BJ (cell line): ENCODE data around the gene RIMBP2. TPM values are rescaled to one million over a fixed set of nuclear protein-coding genes. Genes with fewer than 3 reads are reported as not detected.

Experiments
- CTCF ChIA-PET: fragments of 350-600 bp; formaldehyde crosslinking; extraction: SDS; loops from one replicate; lab custom pipeline; 2021; ENCODE audit warnings: antibody characterized with exemption, inconsistent platforms; lab: Yijun Ruan, JAX
- POLR2A ChIA-PET: fragments of 300-600 bp; sonication (Branson Sonifier 250); formaldehyde crosslinking; extraction: SDS; loops from one replicate; lab custom pipeline; 2021; ENCODE audit warnings: antibody characterized with exemption; lab: Charles Lee
- DNase-seq: peaks from one replicate; pipeline ENCODE4 v3.0.0-alpha.2; 2011; ENCODE audit warnings: low read depth
- H3K27me3 ChIP-seq: 2 replicates; pipeline ENCODE4 v1.6.0; 2011; ENCODE audit warnings: low read length; ENCODE audit not compliant: control insufficient read depth, insufficient read depth
- H3K36me3 ChIP-seq: 2 replicates; pipeline ENCODE4 v1.5.1; 2011; ENCODE audit warnings: low read length; ENCODE audit not compliant: control insufficient read depth, insufficient read depth
- H3K4me3 ChIP-seq: 2 replicates; pipeline ENCODE4 v1.5.1; 2011; ENCODE audit warnings: low read depth, mild to moderate bottlenecking, control low read depth, low read length
- polyA plus RNA-seq: library from polyadenylated mRNA; depleted of rRNA; stranded (reverse); fragments of >200 nt; gene quantifications from 2 replicates; pipeline ENCODE4 v1.2.3, GENCODE V29; 2011
- TF ChIP-seq, protein P1 (sequence below): IDR thresholded peaks from 2 replicates; pipeline ENCODE4 v1.5.1; 2011; ENCODE audit warnings: low read depth, mild to moderate bottlenecking, control low read depth, inconsistent platforms, low read length, moderate library complexity; ENCODE audit not compliant: insufficient read depth

Gene RIMBP2
- polyA plus RNA-seq, 1 experiment = 0.05 TPM

DNA sequence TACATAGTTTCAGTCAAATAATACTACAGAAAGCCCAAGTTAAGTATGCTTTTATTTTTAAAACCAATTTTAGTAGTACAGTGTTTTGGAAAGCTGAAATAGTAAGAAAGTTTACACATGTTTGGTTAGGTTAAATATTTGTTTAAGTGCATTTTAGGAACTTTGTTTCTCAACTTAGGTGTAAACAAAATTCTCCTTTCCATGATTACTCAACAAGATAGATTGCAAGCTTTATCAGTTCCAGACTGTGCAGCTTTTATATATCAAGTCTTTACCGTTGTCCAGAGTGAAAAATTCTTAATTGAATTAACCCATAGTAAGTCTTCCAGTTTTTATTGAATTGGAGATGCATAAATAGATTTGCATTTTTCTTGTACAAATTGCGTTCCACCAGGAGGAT, 333.3 kb downstream of the RIMBP2 start:
- ChIA-PET POLR2A (no interaction called here), CTCF (no interaction called here)
- TF ChIP-seq, protein P1, sequence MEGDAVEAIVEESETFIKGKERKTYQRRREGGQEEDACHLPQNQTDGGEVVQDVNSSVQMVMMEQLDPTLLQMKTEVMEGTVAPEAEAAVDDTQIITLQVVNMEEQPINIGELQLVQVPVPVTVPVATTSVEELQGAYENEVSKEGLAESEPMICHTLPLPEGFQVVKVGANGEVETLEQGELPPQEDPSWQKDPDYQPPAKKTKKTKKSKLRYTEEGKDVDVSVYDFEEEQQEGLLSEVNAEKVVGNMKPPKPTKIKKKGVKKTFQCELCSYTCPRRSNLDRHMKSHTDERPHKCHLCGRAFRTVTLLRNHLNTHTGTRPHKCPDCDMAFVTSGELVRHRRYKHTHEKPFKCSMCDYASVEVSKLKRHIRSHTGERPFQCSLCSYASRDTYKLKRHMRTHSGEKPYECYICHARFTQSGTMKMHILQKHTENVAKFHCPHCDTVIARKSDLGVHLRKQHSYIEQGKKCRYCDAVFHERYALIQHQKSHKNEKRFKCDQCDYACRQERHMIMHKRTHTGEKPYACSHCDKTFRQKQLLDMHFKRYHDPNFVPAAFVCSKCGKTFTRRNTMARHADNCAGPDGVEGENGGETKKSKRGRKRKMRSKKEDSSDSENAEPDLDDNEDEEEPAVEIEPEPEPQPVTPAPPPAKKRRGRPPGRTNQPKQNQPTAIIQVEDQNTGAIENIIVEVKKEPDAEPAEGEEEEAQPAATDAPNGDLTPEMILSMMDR = no peak
- Histone ChIP-seq H3K36me3 (no peaks in the 10 kb centered on the region), H3K4me3 (no peak overlapping the region), H3K27me3 (no peaks in the 10 kb centered on the region)
- DNase-seq = no peak

DNA sequence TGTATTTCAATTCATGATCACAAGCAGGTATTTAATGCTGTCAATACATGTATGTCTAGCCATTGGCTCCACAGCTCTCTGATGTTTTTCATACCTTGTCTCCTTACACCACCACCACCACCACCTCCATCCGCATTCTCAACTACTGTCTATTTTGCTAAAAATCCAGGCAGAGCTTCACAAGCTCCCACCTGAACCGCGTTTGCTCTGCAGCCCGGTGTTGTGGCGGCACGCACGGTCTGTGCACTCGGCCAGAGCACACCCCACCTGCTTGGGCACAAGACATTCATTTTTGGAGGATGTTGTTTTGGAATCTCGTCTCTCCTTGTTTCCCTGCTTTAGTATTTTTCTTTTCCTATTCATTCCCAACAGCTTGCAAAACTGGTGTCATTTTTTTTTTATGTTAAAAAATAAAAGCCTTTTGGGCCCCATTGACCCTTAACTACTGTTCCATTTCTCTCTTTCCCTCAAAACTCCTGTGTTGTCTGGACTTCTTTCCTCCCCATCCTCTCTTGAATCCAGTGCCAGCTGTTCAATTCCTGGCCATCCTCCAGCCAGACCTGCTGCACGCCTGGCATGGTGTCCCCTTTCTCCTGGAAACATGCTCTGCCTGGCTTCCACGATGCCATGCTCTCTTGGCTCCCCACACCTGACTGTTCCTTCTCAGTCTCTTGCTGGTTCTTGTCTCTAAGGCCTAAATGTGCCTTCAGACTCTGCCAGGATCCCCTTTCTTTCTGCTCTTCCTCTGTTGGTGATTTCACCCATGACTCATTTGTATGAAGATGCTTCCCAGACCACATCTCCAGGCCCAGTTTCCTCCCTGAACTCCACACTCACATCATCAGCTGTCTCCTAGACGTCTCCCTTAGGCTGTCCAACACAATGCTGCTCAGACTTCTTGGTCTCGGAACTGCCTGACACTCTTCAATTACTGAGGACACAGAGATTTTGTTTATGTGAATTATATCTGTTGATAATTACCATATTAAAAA, 340.5 kb downstream of the RIMBP2 start:
- H3K27me3 ChIP-seq = no peaks in the 10 kb centered on the region
- no peaks in the 10 kb centered on the region for H3K36me3 ChIP-seq
- H3K4me3 ChIP-seq = no peak overlapping the region
- DNase-seq = no peak
- TF ChIP-seq, protein P1 = no peak
- ChIA-PET CTCF (no interaction called here), POLR2A (no interaction called here)

DNA sequence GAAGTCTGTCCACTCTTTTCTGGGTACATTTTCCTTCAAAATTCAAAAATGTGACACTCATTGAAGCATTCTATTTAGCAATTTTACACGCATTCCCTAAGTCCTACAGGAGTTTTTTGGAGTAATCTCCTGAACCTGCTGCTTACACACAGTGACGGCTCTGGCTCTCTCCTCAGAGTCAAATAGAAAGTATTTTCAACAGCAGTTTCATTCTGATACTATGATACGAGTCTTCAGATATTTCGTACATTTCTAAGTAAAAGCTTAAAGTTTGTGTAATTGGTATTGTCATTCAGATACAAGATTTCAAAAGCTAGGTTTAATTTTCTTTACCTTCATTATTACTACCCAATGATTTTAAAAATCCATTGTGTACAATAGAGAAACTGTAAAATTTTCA, 342.0 kb downstream of the RIMBP2 start:
- TF ChIP-seq, protein P1 = no peak
- Histone ChIP-seq H3K4me3 (no peak overlapping the region), H3K36me3 (no peaks in the 10 kb centered on the region), H3K27me3 (no peaks in the 10 kb centered on the region)
- POLR2A ChIA-PET = no interaction called here
- CTCF ChIA-PET = no interaction called here
- no peak for DNase-seq

DNA sequence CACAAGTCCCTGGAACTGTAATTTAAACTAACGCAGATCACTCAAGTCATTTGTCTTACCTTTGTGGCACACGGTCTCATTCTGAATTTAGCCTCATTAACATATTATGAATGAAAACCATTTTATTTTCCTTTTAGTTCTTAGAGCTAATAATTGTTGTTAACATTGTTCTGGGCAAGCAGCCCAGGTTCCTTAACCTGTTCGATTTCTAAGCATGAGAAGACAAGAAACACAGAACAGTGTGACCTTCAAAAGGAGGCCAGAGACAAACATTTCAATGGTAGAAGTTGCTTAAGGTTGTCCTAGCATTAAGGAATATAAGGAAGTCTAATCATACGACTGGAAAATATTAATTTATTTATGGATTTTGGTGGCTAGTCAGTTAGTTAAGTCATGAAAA, 343.2 kb downstream of the RIMBP2 start:
- ChIA-PET POLR2A (no interaction called here), CTCF (no interaction called here)
- TF ChIP-seq, protein P1 = no peak
- Histone ChIP-seq H3K36me3 (no peaks in the 10 kb centered on the region), H3K4me3 (no peak overlapping the region), H3K27me3 (no peaks in the 10 kb centered on the region)
- DNase-seq = no peak

DNA sequence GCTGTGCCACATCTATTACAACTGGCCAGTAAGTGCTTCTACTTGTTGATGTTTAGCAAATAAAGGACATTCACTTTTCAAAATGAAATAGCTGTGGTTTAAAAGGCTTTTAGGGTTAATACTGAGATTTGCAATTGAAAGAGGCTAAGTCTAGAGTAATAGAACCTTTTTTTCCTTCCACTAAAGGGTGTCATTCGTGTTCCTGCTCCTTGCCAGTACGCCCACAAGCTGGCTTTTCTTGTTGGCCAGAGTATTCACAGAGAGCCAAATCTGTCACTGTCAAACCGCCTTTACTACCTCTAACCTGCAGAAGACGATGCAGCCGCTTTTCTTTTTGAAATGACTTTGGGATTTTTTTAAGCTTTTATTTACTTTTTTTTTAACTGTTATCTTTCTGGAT, 344.8 kb downstream of the RIMBP2 start:
- ChIA-PET POLR2A (no interaction called here), CTCF (no interaction called here)
- no peak for DNase-seq
- no peak overlapping the region for H3K4me3 ChIP-seq
- TF ChIP-seq, protein P1 = no peak
- H3K27me3 ChIP-seq = no peaks in the 10 kb centered on the region
- no peaks in the 10 kb centered on the region for H3K36me3 ChIP-seq
